Activated CD4-positive, CD25-positive, alpha-beta regulatory T cell (primary cell): ENCODE measurements around the gene NUP214.
A peak's percentile ranks its signal among the peaks of the same experiment; 100 is the strongest.

ENCODE experiments used
- DNase-seq, 4 experiments: peaks; one replicate each; lab custom pipeline; 2025; lab: John Stamatoyannopoulos, UW

The NUP214 gene

DNA sequence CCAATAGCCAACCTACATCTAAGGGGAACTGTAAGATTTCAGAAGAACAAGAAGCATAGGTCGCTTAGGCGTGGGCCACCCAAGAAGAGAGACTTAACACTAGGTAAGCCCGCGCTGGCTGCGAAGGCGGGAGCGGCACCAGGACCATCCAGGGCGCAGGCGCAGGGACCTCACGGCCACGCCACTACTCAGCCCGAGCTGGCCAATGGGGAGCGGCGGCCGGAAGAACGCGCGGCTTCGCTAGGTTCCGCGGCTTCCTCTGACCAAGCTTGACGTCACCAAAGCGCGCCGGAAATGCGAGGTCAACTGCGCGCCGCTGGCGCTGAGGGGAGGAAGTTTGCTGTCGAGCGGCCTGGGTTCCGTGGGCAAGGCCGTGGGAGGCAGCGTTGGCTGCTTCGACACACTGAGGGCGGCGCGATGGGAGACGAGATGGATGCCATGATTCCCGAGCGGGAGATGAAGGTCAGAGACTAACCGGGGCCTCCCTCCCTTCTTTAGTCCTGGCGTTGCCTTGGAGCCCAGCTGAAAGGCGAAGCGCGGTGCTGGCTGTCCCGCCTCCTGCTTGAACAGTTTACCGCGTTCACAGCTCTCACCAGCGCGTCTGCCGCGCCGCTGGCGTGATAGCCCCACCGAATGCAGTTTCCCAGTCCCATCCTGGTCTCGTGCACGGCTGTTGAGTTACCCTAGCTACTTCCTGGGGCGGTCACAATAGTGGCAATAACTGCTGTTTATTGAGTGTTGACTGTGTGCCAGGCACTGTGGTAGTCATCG lies at the start of gene NUP214:
TSS of gene NUP214 (plus strand) at position 299 of the 771 bp plus-strand sequence. CDS start at position 418, 119 bp downstream.
- DNase-seq, result peak; percentile 98 to 100 (median 99)

DNA sequence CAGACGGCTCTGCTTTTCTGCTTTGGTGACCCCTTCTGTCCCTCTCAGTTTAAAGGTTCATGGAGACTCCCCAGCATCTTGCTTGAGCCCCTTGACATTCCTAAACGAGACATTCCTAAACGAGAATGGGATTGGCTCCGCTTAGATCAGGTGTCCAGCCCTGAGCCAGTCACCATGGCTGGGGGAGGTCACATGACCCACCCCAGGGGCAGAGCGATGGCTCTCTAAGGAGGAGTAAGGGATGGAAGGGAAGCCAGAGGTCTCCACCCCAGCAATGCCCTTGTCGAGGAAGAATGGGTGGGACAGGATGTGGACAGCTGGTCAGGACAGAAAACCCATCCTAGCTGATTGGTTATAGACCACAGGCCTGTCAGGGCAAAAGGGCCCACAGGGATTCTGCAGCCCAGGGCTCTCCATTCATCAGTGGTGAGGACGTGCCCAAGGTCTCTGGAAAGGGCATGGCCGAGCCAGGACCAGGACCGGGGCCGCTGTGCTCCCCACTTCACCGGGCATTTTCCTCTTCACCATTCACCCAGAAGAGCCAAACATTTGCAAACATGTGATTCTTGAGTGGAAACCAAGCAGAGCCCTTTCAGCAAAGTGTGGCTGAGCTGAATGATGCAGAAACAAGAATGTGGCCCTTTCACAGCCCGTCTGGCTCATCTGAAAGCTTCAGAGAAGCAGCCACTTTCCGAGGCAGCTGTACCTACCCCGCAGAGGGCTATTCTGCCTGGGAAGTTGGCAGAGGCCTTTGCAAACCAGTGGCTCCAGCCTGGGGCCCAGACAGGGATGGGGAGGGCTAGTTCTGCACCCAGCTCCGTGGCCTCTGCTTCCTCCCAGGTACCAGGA lies 48.8 kb upstream of the NUP214 start:
- no peak for DNase-seq

DNA sequence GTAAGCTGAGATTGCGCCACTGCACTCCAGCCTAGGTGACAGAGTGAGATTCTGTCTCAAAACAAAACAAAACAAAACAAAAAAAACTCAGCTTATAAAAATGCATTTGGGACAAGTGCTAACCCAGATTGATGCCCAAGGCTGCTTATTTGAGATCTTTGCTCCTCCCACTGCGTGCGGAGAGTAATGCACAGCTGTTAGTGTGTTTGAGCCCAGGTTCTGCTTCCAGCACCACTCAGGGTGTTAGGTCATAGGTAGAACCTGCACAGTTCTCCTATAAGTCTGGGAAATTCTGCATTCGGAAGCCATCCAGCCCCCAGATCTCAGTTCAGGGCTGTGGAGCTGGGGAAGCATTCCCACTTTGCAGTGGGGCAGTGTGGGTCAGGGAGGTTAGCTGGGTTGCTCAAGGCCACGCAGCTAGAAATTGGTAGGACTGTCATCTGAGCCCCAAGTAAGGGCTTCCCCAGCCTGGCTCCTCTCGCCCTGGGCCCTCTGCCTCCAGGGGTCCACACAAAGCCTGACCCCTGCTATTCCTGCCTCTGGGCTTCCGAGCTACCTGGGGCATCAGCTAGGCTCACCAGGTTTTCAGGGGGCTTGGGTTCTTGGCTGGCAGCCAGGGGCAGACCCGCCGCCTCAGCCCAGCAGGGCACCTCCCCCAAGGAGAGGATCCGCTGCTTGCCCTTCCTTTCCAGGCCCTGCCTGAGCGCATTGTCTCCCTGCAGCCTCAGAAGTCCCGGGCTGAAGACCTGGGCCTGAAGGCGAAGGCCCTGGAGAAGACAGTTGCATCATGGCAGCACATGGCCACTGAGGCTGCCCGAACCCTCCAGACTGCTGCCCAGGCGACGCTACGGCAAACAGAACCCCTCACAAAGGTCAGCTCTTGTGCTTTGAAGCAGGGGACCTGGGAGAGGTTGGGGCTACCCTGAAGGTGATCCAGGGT lies 46.7 kb upstream of the NUP214 start:
- DNase-seq, result no peak

DNA sequence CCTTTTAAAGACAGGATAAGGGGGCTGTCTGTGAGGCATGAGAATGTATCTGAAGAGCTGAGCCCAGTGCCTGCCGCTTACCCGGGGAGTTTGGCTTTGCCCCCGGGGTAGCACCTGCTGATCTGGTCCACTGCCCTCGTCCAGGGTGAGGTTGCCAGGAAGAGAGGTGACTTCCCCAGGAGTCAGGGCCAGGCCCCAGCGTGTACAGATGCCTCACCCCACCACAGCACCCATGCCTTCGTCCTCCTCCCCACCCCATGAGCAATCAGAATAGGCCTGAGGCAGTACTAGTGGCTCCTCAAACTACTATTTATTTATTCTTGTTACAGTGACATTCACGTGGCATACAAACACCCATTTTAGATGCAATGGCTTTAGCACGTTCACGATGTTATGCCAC lies 44.8 kb upstream of the NUP214 start:
- DNase-seq, result no peak

DNA sequence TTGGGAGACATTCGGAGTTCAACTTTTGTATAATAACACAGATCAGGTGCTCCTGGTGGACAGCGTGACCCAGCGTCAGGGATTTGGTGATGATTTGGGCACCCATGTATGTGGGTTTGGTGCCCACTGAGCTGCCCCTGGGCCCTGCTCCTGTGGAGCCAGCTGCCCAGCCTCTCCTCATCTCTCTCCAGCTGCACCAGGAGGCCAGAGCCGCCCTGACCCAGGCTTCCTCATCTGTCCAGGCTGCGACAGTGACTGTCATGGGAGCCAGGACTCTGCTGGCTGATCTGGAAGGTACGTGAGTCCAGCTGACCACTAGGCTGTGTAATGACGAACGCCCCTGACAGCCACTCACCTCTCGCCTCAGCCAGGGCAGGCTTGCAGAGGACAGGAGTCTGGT lies 43.5 kb upstream of the NUP214 start:
- no peak for DNase-seq

DNA sequence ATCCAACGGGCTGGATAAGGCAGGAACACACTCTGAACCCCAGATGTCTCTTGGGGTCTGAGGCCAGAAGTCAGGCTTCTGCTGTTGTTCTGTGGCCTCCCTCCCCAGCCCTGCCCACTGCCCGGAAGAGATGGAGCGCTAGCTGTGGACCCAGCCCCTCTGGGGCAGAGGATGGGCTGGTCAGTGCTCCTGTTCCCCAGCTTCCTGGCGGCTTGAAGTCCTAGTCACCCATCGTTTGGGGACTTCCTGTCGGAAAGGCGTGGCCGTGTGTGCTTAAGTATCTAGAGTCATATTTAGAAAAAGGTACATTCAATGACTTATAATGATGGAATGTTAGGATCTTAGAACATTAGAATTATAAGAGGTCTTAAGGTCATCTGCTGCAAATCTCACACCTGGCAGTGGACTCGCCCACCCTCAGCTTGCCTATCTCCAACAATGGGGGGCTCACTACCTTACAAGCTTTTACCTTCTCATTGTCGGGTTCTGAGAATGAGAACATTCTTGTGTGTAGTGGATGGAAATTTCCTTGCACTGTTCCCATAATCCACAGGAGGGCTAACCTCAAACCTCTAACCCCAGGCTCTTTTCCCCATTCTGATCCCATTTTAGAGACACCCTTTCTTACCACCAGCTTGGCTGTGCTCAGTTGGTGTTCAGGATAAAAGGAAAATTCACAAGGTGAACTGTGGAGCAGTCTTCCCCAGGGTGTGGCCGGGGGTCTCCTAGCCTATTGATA lies 42.4 kb upstream of the NUP214 start:
- DNase-seq, result no peak

DNA sequence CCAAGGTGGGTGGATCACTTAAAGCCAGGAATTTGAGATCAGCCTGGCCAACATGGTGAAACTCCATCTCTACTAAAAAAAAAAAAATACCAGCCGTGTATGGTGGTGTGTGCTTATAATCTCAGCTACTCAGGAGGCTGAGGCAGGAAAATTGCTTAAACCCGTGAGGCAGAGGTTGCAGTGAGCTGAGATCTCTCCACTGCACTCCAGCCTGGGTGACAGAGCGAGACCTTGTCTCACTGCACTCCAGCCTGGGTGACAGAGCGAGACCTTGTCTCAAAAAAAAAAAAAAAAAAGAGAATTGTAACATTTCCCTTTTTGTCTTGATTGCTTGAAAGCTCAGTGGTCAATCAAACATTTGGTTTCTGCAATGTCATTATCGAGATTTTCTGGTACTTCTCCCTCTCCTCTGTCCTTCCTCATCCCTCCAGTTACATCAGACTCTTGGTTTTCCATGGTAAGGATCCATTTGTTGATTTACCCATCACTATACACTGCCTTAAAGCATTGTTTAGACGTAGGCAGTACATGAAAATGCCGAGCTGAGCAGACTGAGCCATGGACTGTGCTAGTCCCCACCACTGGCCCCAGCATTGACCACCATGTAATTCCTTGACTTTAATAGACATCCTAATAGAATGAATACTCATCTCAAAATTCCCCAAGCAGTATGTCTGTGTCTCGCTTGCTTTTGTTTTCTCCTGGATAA lies 40.6 kb upstream of the NUP214 start:
- no peak for DNase-seq

DNA sequence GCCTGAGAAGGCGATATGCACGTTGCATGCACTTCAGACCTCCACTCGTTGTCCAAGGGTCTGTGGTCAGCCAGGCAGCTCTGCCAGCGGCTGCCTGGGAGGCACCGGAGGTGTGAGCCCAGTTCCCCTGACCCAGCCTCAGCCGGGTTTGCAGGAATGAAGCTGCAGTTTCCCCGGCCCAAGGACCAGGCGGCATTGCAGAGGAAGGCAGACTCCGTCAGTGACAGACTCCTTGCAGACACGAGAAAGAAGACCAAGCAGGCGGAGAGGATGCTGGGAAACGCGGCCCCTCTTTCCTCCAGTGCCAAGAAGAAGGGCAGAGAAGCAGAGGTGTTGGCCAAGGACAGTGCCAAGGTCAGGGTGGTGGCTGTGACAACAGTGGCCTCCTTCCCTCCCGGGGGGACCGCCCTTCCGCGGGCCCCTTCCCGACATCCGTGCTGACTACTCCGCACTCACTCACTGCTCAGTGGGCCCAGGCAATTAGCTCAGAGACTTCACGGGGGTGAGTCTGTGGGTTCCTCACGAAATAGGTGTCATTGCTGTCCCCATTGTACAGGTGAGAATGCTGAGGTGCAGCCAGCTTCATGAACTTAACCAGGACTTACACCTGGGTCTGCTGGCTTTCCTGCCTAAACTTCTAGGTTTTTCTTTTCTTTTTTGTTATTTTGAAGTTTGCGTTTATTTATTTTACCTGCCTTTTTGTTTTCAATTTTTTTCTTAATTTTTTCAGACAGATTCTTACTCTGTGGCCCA lies 39.8 kb upstream of the NUP214 start:
- DNase-seq, result no peak

DNA sequence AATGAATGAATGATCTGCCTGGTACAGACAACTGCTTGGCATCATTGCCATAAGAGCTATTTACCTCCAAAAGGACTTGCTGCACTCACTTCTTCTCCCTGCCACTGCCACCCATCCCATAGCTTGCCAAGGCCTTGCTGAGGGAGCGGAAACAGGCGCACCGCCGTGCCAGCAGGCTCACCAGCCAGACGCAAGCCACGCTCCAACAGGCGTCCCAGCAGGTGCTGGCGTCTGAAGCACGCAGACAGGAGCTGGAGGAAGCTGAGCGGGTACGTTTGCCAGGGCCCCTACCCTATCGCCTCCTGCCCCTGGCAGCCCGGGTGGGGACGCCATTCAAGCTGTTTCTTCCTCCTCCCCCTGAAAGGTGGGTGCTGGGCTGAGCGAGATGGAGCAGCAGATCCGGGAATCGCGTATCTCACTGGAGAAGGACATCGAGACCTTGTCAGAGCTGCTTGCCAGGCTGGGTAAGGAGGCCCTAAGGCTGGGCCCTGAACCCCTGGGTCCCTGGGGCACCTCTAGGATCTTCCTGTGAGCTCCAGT lies 38.0 kb upstream of the NUP214 start:
- DNase-seq, result no peak

DNA sequence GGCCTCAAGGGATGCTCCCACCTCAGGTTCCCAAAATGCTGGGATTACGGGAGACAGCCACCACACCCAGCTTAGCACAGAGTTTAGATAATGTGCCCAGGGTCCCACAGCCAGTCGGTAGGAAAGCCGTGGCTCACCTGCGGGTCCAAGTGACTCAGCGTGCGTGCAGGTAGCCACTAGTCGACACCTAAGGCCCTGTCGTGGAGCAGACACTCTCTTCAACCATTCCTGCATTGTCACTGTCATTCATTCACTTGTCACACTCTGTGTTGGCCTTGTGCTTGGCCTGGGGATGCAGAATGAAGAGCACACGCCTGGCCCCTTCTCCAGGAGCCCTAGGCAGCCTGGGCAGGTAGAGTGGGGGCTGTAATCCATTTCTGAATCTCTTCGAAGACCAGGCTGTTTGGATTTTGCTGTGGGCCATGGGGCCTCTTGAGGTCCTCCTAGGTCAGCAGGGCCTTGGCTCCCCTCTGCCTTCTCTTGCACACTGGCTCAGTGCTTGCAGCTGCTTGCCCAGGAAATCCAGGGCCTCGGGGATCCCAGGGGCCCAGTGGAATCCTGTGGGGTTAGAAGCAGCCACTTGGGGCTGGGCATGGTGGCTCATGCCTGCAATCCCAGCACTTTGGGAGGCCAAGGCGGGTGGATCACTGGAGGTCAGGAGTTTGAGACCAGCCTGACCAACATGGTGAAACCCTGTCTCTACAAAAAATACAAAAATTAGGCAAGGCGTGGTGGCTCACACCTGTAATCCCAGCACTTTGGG lies 35.2 kb upstream of the NUP214 start:
- DNase-seq, result no peak

DNA sequence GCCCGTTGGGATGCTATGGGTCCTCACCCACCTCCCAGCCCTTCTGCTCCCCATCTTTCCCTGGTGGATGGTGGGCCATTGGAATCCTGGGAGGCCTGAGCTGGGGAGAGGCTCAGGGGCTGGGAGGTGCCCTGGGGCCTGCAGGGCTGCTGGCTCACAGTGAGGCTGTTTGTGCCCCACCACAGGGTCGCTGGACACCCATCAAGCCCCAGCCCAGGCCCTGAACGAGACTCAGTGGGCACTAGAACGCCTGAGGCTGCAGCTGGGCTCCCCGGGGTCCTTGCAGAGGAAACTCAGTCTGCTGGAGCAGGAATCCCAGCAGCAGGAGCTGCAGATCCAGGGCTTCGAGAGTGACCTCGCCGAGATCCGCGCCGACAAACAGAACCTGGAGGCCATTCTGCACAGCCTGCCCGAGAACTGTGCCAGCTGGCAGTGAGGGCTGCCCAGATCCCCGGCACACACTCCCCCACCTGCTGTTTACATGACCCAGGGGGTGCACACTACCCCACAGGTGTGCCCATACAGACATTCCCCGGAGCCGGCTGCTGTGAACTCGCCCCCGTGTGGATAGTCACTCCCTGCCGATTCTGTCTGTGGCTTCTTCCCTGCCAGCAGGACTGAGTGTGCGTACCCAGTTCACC lies 33.9 kb upstream of the NUP214 start:
- no peak for DNase-seq

DNA sequence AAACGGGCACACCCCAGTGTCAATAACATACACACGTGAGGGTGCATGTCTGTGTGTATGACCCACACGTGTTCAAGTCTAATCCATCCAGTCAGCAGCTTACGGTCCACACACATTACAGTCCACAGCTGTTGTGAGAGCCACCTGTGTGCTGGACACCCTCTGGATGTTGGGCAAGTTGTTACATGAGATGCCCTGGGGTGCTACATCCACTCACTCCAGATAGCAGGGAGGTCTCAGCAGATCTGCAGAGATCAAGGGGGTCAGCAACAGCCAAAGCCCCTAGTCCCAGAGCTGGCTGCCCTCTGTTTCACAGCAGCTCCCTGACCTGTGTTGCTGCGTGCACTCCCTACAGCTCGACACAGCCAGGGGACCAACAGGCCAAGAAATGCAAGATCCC lies 33.4 kb upstream of the NUP214 start:
- DNase-seq, result no peak

DNA sequence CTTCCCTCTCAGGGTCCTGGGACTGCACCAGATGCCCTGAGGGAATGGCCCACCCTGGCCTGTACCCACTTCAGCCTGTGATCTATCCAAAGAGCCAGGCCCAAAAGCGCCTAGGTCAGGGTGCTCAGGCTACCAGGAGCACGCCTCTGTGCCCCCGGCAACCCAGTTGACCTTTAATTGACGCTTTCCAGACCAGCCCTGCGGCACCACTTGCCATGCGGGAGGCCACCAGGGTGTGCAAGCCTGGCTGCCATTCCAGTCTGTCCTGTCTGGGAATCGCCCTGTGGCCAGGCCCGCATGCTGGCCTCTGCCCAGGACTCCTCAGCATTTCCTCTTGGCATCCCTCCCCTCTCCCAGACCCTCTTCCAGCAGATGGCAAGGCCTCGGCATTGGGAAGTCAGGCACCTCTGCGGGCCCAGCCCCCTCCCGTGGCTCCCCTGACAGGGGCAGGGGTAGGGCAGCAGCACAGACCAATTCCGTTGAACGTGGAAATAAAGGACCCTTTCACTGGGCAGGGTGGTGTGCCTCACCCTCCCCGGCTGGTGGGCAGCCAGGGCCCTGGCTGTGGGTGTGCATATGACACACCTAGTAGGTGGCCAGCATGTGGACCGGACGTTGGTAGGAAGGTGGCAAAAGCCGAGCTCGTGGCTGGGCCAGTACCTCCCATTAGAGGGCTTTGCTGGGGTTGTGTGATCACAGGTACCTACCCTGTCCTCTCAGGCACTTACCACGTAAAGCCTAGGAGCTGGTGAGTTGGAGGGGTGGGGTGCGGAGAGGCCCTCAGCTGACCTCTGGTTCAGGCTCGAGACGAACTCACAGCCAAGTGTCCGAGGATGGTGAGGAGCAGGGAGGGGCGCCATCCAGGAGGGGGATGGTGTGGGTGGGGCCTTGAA lies 32.6 kb upstream of the NUP214 start:
- DNase-seq, result no peak

DNA sequence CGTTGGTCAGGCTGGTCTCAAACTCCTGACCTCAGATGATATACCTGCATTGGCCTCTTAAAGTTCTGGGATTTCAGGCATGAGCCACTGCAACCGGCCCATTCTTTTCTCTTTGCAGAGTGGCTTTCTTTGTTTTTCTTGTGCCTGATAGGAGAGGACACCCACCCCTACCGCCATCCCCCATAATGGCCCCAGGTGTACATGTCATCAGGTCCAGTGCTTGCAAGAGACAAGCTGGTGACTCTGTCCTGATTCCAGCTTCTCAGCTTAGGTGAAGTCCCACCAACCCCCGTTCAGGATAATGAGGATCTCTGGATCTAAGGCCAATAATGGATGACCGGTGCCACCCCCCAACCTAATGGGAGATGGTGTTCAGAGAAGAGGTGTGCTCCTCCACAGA lies 31.4 kb upstream of the NUP214 start:
- no peak for DNase-seq

DNA sequence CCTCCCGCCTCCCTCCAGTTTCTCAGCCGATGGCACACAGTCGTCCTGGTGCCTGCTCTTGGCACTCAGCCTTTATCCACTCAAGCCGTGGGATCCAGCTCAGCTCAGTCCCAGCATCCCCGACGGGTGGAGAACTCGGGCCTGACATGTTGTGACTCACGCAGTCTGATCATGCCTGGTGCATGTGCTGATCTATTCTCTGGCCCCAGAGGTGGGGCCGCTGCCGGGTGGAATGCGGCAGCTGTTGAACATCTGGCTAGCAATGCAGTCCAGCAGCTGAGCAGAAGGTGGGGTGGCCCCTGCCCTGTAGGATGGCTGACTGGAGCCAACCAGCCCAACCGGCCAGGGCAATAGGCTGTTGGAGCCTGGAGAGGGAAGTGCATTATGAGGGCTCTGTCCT lies 30.8 kb upstream of the NUP214 start:
- no peak for DNase-seq

DNA sequence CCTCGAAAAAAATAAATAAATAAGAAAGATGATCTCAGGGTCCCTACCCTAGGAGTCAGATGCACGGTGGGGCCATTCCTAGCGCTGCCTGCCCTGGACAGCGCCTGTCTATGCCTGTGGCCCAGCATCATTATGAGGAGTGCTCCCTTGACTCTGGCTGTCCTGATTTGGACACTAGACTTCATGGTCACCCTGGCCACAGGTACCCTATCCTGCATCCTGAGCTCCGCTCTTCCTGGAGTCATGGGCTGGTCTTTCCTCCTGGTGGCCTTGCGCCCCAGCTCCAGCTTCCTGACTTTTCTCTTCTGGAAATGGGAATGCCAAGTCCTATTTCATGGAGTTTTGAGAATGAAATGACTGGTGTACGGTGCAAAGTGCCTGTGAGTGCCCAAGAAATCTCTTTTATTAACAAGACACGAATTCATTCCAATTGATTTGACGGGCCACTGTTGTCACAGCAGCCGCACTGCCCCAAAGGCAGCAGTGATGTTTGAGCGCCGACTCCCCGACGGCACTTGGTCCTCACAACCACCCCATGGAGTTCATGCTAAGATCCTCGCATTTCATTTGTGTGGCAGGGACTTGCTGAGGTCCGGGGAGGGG lies 29.6 kb upstream of the NUP214 start:
- DNase-seq, result no peak
